ENCODE measurements around the gene ETV1.

DNA sequence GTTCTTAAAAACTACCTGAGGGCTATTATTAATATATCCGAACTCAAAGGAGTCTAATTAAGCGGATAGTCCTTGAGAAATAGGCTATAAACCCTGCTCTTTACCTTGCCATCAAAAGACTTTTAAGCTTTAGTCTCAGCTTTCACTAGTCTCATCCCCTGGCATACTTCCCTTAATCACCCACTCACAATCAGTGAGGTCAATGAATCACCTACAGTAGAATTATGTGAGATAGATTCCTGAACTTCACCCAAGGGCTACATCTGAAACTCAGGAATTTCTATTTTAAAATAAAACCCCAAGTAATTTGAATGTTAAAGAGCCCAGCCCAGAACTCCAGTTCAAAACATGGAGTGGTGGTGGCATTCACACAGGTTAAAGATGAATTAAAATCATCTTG is 108.7 kb downstream of the ETV1 start:
- TF ChIP-seq CTCF (conservative IDR thresholded peaks at IDR 0.05) = no peak
- TF ChIP-seq ZFX (IDR thresholded peaks at IDR 0.05) = no peak
